Colonic mucosa (tissue), 4 donors: ENCODE data around the gene QDPR. TPM values are rescaled to one million over a fixed set of nuclear protein-coding genes. Genes with fewer than 3 reads are reported as not detected.
A peak's percentile ranks its signal among the peaks of the same experiment; 100 is the strongest.

Experiments used
- DNase-seq: peaks from one replicate; pipeline ENCODE4 v3.0.0-alpha.2; 2020
- H3K27ac ChIP-seq: fragments of 200-600 bp; one replicate; pipeline ENCODE4 v1.8.0; 2021
- H3K27me3 ChIP-seq: fragments of 200-600 bp; one replicate; pipeline ENCODE4 v1.8.0; 2021
- H3K36me3 ChIP-seq: fragments of 200-600 bp; one replicate; pipeline ENCODE4 v1.8.0; 2021
- H3K4me1 ChIP-seq: fragments of 200-600 bp; one replicate; pipeline ENCODE4 v1.8.0; 2021; ENCODE audit warnings: mild to moderate bottlenecking
- H3K4me3 ChIP-seq: fragments of 200-600 bp; one replicate; pipeline ENCODE4 v1.8.0; 2021
- H3K9ac ChIP-seq, 2 donors: one replicate each; pipeline ENCODE4 v1.7.0; 2013; ENCODE audit warnings: control low read depth in 2 of 2, low read depth in 2 of 2, low read length in 2 of 2
- H3K9me3 ChIP-seq: fragments of 200-600 bp; one replicate; pipeline ENCODE4 v1.8.0; 2021
- CTCF ChIP-seq: fragments of 200-600 bp; IDR thresholded peaks from one replicate; pipeline ENCODE4 v1.8.0; 2022; ENCODE audit warnings: antibody characterized with exemption, mild to moderate bottlenecking
- intact Hi-C: fragments of 100-400 bp; cut with DNase I; formaldehyde crosslinking; loops from one replicate; pipeline ENCODE4 v1.14.1; 2022
- total RNA-seq, 2 donors: library from RNA; stranded (reverse); fragmentation: NEBNext Ultra II Directional in 1 of 2; extraction: Animal tissue kit (Norgen Biotek cat#: 25700) in 1 of 2; gene quantifications; one replicate each; pipeline ENCODE4 v1.2.1, GENCODE V29; 2021
- donor health status: healthy.
- donor health status: DM: no; HTN: no; CAD: no.
- donor health status: DM: no; HTN: no; CAD: no.

Gene QDPR
- total RNA-seq, 2 donors from 2014 or later = 27.2 to 27.3 TPM

- no peak for TF ChIP-seq CTCF
- intact Hi-C loops = no loop called here
These were observed 1.3 kb downstream of the QDPR start for GRCh38 chr4:17510582-17510981.

GRCh38 chr4:17504081-17504480 lies 7.8 kb downstream of the QDPR start:
- TF ChIP-seq CTCF = no peak
- H3K27ac ChIP-seq = no peak overlapping the region
- intact Hi-C loops = no loop called here
- no peak for DNase-seq
- H3K27me3 ChIP-seq = no peaks in the 10 kb centered on the region
- no peaks in the 10 kb centered on the region for H3K4me1 ChIP-seq
- H3K4me3 ChIP-seq = no peak overlapping the region
- H3K9me3 ChIP-seq = no peaks in the 10 kb centered on the region
- no peaks in the 10 kb centered on the region for H3K36me3 ChIP-seq
- no peak overlapping the region for H3K9ac ChIP-seq

More at GRCh38 chr4:17510582-17510981, 1.3 kb downstream of the QDPR start:
- DNase-seq = no peak
- Histone ChIP-seq H3K27me3 (no peaks in the 10 kb centered on the region), H3K4me3 (peak overlapping the region; percentile 87), H3K9me3 (no peaks in the 10 kb centered on the region), H3K9ac (no peak overlapping the region), H3K36me3 (no peaks in the 10 kb centered on the region), H3K4me1 (peaks cover 7% of the 10 kb centered on the region), H3K27ac (no peak overlapping the region)

- no peaks in the 10 kb centered on the region for H3K4me1 ChIP-seq
- no peak for DNase-seq
- no peak overlapping the region for H3K9ac ChIP-seq
- no peak overlapping the region for H3K27ac ChIP-seq
- H3K27me3 ChIP-seq = no peaks in the 10 kb centered on the region
- H3K36me3 ChIP-seq = no peaks in the 10 kb centered on the region
- no peak overlapping the region for H3K4me3 ChIP-seq
- no peaks in the 10 kb centered on the region for H3K9me3 ChIP-seq
- intact Hi-C loops = no loop called here
- no peak for TF ChIP-seq CTCF
These were observed 9.1 kb downstream of the QDPR start for GRCh38 chr4:17502756-17503155.

GRCh38 chr4:17500574-17500973 lies 11.3 kb downstream of the QDPR start:
- DNase-seq = no peak
- no peak for TF ChIP-seq CTCF
- no peaks in the 10 kb centered on the region for H3K4me1 ChIP-seq
- H3K27me3 ChIP-seq = no peaks in the 10 kb centered on the region
- no peak overlapping the region for H3K27ac ChIP-seq
- intact Hi-C loops = no loop called here
- no peaks in the 10 kb centered on the region for H3K36me3 ChIP-seq
- H3K9ac ChIP-seq = no peak overlapping the region
- no peaks in the 10 kb centered on the region for H3K9me3 ChIP-seq
- H3K4me3 ChIP-seq = no peak overlapping the region

- intact Hi-C loops = no loop called here
- no peak for TF ChIP-seq CTCF
- H3K27me3 ChIP-seq = no peaks in the 10 kb centered on the region
- no peak overlapping the region for H3K9ac ChIP-seq
- no peaks in the 10 kb centered on the region for H3K4me1 ChIP-seq
- no peak overlapping the region for H3K4me3 ChIP-seq
- no peak overlapping the region for H3K27ac ChIP-seq
- no peaks in the 10 kb centered on the region for H3K36me3 ChIP-seq
- DNase-seq = no peak
- no peaks in the 10 kb centered on the region for H3K9me3 ChIP-seq
These were observed 13.9 kb downstream of the QDPR start for GRCh38 chr4:17497890-17498523.
